Progenitor cell of endocrine pancreas (in vitro differentiated cells): ENCODE measurements around the gene PPP1R3G. TPM values are rescaled to one million over a fixed set of nuclear protein-coding genes. Genes with fewer than 3 reads are reported as not detected.

Experiments
- DNase-seq: peaks from one replicate; pipeline ENCODE4 v3.0.0; 2021; ENCODE audit warnings: low spot score; ENCODE audit not compliant: unreplicated experiment
- H3K27ac Mint-ChIP-seq: 2 replicates; pipeline ENCODE4 v1.8.0; 2021; ENCODE audit warnings: mild to moderate bottlenecking, moderate library complexity, mixed read lengths
- H3K27me3 Mint-ChIP-seq: 2 replicates; pipeline ENCODE4 v1.8.0; 2021; ENCODE audit warnings: mixed read lengths
- H3K36me3 Mint-ChIP-seq: 2 replicates; pipeline ENCODE4 v1.8.0; 2022; ENCODE audit warnings: mixed read lengths; ENCODE audit not compliant: insufficient read depth
- H3K4me1 Mint-ChIP-seq: 2 replicates; pipeline ENCODE4 v1.8.0; 2021; ENCODE audit warnings: low read depth, mixed read lengths
- H3K4me3 Mint-ChIP-seq: 2 replicates; pipeline ENCODE4 v1.8.0; 2021; ENCODE audit warnings: low read depth, mild to moderate bottlenecking, moderate library complexity, mixed read lengths
- H3K9me3 Mint-ChIP-seq: 2 replicates; pipeline ENCODE4 v1.8.0; 2021; ENCODE audit warnings: low read depth, mixed read lengths
- CTCF ChIP-seq: fragments of 200-600 bp; sonication (generic); IDR thresholded peaks from one replicate; pipeline ENCODE4 v1.5.0; 2021; ENCODE audit warnings: antibody characterized with exemption, mild to moderate bottlenecking; ENCODE audit not compliant: unreplicated experiment
- total RNA-seq: library from RNA; stranded (reverse); gene quantifications from 2 replicates; pipeline ENCODE4 v1.2.1, GENCODE V29; 2021

PPP1R3G gene
- total RNA-seq, 1 donor from 2014 or later, result 0.07 TPM

DNA sequence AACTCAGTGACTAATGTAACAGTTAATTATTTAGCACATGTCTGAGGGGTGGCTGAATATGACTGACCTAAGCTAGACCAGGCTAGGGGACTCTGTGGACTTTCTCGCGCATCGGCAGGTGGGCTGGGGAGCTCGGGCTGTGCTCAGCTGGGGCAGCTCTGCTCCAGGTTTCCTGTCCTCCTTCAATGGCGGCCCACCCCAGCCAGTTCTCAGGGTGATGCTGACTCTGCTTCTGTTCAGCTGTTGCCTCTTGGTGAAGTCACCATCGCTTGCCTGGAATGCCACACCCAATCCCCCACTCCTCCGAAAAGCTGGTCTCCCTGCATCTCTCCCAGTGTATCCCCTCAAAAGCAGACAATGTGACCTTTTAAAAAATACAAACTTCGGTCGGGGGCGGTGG, 20.0 kb downstream of the PPP1R3G start:
- DNase-seq, result no peak
- no peaks in the 10 kb centered on the region for H3K27me3 Mint-ChIP-seq
- no peak overlapping the region for H3K4me3 Mint-ChIP-seq
- H3K4me1 Mint-ChIP-seq, result no peaks in the 10 kb centered on the region
- no peak for TF ChIP-seq CTCF
- no peaks in the 10 kb centered on the region for H3K36me3 Mint-ChIP-seq
- H3K27ac Mint-ChIP-seq, result peak overlapping the region; percentile 52
- no peaks in the 10 kb centered on the region for H3K9me3 Mint-ChIP-seq

GRCh38 chr6:5107341-5107740, 22.2 kb downstream of the PPP1R3G start:
- Mint-ChIP-seq H3K27ac (no peak overlapping the region), H3K27me3 (no peaks in the 10 kb centered on the region), H3K36me3 (peaks cover 1% of the 10 kb centered on the region), H3K4me3 (no peak overlapping the region), H3K4me1 (no peaks in the 10 kb centered on the region), H3K9me3 (no peaks in the 10 kb centered on the region)
- no peak for DNase-seq
- TF ChIP-seq CTCF, result no peak

- Mint-ChIP-seq H3K27ac (no peak overlapping the region), H3K9me3 (no peaks in the 10 kb centered on the region), H3K4me3 (no peak overlapping the region), H3K27me3 (no peaks in the 10 kb centered on the region), H3K4me1 (no peaks in the 10 kb centered on the region), H3K36me3 (peaks cover 3% of the 10 kb centered on the region)
- DNase-seq, result no peak
- TF ChIP-seq CTCF, result no peak
Measured at GRCh38 chr6:5108068-5108467, 22.9 kb downstream of the PPP1R3G start.

GRCh38 chr6:5108536-5109150, 23.5 kb downstream of the PPP1R3G start:
- Mint-ChIP-seq H3K27me3 (no peaks in the 10 kb centered on the region), H3K4me3 (no peak overlapping the region), H3K4me1 (no peaks in the 10 kb centered on the region), H3K36me3 (peaks cover 3% of the 10 kb centered on the region), H3K9me3 (no peaks in the 10 kb centered on the region), H3K27ac (no peak overlapping the region)
- no peak for TF ChIP-seq CTCF
- DNase-seq, result no peak

DNA sequence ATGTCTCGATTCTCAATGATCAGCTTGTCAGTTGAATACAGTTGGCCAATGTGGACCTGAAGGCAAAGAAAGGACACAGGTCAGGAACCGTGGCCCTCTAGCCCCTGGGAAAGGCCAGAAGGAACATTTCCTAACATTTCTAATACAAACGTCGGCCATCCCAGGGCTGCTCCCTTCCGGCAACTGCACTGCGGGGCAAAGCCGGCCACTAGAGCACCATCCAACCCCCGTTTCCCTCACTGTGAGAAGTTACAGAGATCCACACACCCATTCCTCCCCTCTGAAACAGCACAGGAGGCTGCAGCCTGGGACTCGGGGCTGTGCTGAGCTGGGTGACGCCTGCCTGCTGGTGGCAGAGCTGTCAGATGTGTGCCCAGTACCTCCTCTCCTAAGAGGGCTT, 24.3 kb downstream of the PPP1R3G start:
- Mint-ChIP-seq H3K9me3 (no peaks in the 10 kb centered on the region), H3K4me1 (no peaks in the 10 kb centered on the region), H3K27me3 (no peaks in the 10 kb centered on the region), H3K4me3 (no peak overlapping the region), H3K27ac (no peak overlapping the region), H3K36me3 (peaks cover 3% of the 10 kb centered on the region)
- TF ChIP-seq CTCF, result no peak
- no peak for DNase-seq
